22Rv1 (cell line): ENCODE measurements around the gene MRPL54.

Experiments used
- CTCF ChIP-seq: fragments of 450-650 bp; IDR thresholded peaks from 2 replicates; pipeline ENCODE4 v1.5.1; 2017; ENCODE audit warnings: mild to moderate bottlenecking
- ZFX ChIP-seq: fragments of 450-650 bp; IDR thresholded peaks from 2 replicates; pipeline ENCODE4 v1.6.1; 2017; ENCODE audit warnings: antibody characterized with exemption, borderline replicate concordance

DNA sequence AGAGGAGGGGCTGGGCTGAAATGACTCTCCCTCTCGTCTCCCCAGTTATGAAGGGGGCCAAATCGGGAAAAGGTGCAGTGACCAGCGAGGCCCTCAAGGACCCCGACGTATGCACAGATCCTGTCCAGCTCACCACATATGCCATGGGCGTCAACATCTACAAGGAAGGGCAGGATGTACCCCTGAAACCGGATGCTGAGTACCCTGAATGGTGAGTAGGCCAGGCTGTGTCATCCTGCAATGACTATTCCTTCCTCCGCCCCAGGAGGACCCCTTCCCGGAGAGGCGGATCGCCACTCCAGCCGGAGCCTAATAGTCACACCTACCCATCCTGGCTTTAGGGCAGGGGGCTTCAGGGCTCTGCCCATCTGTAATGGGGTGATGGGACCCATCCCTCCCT lies 2.6 kb downstream of the MRPL54 start:
- TF ChIP-seq CTCF: no peak
- TF ChIP-seq ZFX: no peak
